NCI-H1930 (cell line): Measurements from ENCODE around the gene AUTS2.
"Not testable (repeated sequence)": the region's sequence is repeated elsewhere in the genome, so short reads cannot be mapped to it uniquely, and the experiment has no call there.

Source experiments
- DNase-seq, 2 experiments: peaks; one replicate each; lab custom pipeline; 2025; lab: John Stamatoyannopoulos, UW

Gene AUTS2

DNA sequence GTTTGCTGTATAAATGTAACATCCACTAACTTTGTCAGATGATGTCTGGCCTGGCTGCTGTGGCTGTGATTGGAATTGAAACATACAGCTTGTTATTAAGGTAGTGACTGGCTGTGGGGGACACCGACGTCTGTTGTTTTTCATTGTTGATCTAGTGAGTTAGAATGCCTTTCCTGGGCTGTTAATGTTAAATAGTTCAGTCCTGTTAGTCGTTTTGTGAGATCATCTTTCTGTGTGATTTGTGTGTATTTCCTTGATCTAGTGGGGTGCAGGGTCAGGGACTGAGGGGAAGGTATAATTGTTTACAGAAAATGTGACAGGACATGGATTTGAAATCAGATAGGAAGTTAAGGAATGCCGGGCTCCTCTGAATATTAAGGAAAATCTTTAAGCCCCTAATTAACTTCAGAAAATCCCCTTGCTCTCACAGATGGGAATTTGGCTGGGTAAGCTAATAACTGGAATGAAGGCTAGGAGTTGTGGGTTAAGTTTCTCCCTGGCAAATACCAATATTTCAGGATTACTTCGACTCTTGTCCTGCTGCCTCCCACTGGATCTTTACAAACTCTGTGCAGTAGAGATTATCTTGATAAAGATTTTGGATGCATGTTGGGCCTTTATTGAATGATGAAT is 163.1 kb downstream of the AUTS2 start:
- DNase-seq: no peak

- no peak for DNase-seq
These were observed 164.6 kb downstream of the AUTS2 start for GRCh38 chr7:69762821-69763352.

- no peak for DNase-seq
These were observed 165.2 kb downstream of the AUTS2 start for GRCh38 chr7:69763513-69763912.

- DNase-seq: no peak
These were observed 165.9 kb downstream of the AUTS2 start for GRCh38 chr7:69764147-69764546.

- no peak for DNase-seq
These were observed 166.4 kb downstream of the AUTS2 start for GRCh38 chr7:69764681-69765080.

GRCh38 chr7:69765879-69766278 is 167.6 kb downstream of the AUTS2 start:
- DNase-seq: no peak

DNA sequence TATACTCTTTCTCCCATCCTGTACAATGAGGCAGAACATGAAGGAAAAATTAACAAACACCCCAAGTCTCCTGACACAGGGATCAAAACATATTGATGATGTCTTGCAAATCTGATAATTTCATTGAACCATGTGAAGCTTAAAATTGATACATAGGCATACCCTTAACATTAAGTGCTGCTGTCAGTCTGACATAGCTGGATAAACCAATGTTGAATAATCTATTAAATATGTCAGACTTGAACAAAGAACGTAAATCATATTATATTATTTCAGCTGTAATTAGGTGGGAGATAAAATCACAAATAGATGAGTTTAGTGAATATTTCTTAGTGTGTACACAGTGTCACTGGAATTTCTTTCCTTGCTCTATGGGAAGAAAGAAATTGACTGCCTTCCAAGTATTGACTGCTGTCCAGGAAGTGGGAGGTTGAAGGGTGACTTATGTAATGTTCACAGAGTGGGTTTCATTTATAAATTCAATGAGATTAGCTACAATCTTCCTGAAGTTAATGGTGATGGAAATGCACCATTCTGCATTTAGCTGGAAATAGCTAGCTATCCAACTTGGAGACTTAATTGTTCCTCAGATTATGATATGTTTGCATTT is 170.8 kb downstream of the AUTS2 start:
- no peak for DNase-seq

GRCh38 chr7:69769826-69770225 is 171.6 kb downstream of the AUTS2 start:
- DNase-seq: no peak

DNA sequence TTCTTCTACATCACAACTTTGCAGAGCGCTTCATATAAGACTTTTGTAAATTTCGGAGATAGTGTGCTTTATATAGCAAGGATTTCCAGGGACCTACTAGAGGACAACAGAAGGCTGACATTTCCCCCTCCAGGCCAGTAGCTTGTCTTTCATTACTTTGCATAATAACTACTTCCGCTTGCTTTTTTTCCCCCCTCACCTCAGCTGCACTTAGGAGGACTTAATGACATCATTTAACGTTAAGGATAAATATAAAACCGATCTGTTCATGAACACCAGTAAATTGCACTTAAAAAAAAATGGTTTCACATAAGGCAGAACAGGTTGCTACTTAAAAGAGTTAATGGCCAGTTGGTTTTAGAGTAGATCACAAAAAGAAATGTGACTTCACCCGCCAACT is 172.3 kb downstream of the AUTS2 start:
- no peak for DNase-seq

DNA sequence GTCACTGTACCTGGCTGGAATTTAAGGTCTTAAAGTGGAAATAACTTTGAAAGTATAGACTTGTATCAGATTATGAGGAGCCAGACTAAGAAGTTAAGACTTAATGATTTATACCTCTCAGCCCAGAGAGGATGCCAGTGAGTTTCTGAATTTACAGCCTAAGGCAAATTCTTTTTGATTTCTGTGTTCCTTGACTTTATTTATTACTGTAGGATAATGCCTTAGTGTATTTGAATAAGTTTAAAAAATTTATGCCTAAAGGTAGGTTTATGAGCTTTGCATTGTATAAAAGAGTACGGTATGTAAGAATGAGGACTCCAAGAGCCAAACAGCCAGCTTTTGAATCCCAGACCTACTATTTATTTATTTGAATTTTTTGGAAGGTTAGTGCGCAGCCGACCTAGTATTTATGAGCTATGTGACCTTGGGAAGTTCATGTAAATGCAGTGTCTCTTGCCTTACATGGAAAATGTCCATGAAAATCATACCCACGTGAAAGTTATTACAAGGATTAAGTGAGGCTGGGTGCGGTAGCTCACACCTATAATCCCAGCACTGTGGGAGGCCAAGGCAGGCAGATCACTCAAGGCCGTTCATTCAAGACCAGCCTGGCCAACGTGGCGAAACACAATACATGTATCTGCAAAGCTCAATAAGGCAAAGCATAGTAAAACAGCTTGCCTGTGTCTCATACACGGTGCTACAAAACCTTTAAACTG is 174.6 kb downstream of the AUTS2 start:
- DNase-seq: no peak

DNA sequence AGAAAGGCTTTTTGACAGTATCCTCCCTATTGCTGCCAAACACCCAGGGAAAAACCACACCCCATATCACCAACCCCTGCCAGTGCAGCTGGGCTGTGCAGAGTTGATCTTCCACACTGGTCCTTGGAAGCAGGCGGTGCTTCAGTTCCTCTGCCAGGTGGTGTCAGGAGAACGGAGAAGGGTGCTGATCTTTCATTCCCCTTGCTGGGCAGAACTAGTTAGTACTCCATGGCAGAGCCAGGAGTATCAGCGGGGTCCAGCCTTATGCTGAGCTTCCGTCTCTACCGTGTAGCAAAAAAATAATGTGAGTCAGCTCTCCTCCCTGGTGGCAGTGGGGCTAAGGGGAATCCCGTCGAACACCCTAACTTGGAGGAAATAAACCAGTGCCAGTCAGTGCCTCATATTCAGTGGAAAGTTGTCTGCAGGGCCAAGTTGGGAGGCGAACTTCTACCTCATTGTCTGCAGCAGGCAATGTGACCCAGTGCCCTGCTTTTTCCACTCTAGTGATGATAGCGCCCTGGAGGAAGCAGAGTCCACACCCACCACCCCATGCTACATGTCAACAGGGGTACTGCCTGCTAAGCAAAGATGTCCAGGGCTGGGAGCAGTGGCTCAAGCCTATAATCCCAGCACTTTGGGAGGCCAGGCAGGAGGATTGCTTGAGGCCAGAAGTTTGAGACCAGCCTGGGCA is 175.4 kb downstream of the AUTS2 start:
- DNase-seq: no peak

- DNase-seq: no peak
These were observed 177.0 kb downstream of the AUTS2 start for GRCh38 chr7:69775231-69775771.

DNA sequence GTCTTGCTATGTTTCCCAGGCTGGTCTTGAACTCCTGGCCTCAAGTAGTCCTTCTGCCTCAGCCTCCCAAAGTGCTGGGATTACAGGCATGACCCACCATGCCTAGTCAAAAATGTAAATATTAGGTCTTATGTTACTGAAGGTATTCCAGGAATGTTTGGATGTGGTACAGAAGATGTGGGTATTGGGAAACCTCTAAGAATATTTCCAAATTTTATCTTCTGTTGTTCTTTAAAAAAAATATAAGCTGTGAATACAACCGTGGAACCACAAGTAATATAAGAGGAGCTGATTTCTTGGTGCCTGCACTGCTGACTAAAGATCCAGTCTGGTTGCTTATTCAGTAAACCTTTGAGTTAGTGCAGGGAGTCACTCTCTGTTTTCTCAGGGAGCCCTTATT is 178.3 kb downstream of the AUTS2 start:
- DNase-seq: no peak

GRCh38 chr7:69778138-69778537 is 179.9 kb downstream of the AUTS2 start:
- DNase-seq: no peak

GRCh38 chr7:69780379-69780778 is 182.1 kb downstream of the AUTS2 start:
- peak; percentile 82 to 91 for DNase-seq

DNA sequence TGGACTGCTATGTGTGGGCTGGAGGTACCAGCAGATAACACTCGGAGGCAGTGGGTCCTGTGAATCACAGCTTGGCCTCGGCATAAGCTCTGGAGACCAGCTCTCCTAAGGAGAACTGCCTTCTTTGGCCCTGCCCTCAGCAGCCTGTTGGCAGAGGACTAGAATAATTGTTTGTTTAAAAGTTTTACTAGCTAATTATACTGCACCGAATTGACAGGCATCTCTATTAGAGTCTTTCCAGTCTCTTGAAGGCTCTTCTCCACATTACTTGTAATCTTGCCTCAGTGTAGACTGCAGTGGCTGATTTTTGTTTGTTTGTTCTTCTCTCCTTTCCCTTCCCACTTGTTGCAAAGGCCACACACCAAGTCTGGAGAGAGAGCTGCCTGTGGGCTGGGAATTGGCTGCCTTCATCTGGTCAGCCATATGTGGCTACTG is 183.2 kb downstream of the AUTS2 start:
- no peak for DNase-seq

DNA sequence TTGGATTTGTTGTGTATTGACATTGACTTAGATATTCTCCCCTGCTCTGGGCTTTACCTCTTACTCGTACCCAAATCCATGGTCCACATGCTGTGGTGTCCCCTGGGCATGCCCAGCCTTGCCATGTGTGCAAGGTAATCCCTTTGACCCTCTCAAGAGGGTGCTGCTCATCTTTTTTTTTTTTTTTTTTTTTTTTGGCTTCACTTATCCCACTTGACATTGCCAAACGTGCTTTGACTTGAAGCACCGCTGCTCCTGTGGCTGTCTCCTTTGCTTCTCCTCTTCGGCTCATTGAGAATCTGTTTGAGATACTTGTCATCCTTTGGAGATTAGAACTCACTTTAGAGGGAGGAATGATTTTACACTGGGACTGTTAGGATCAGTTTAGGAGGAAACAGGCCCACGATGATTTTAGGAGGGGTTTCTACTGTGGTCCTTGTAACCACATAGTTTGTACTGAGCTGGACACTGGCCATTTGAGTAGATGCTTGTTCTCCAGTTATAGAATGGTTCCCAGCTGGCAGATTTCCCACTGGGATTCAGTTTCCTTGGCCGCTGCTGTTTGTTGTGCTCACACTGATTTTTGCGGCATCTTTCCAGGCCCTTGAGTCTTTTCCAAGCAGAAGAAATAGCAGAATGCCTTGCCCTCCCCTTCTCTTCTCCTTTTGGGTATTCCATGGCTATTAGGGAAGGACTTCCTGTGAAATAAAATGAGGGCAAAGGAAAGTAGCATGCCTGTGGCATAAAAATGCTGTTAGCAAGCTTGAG is 184.8 kb downstream of the AUTS2 start:
- DNase-seq: no peak

GRCh38 chr7:69786130-69786529 is 187.9 kb downstream of the AUTS2 start:
- DNase-seq: not testable (repeated sequence)

DNA sequence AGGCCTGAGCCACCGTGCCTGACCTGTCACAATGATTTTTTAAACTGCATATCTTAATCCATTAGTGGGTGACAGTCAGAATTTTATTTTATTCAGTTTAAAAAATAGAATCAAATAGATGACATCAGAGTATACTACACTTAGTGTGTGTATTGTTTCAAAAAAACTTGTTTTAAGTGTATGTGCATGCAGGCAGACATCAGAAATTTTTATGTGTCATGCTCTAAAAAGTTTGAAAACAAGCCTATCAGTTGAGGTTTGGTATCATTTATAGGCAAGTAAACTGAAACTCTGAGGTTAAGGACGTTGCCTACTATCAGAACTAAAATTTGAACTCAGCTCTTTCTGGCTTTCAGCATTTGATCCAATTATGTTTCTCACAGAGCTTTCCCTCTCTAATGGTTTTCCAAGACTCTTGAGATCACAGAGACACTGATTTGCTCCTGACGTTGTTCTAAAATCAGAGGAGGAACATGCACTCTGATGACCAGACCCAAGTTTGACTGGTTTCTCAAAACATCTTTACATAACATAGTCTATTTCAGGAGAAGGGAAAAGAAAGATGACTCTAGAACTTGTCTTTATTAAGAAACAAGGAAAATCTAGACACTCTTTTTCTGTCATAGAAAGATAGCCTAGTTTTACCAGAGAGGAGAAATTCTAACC is 188.6 kb downstream of the AUTS2 start:
- DNase-seq: no peak

GRCh38 chr7:69787736-69788431 is 189.6 kb downstream of the AUTS2 start:
- DNase-seq: no peak
